AG20443 (cell line): ENCODE measurements around the gene RO60.

Source experiments
- DNase-seq: peaks from one replicate; pipeline ENCODE4 v3.0.0; 2012; ENCODE audit warnings: low spot score, mixed read lengths

The RO60 gene

GRCh38 chr1:193060938-193061337 lies 1.5 kb downstream of the RO60 start:
- DNase-seq = peak; percentile 17

- DNase-seq = no peak
These were observed 3.5 kb downstream of the RO60 start for GRCh38 chr1:193062698-193063463.

- no peak for DNase-seq
These were observed 6.5 kb downstream of the RO60 start for GRCh38 chr1:193065954-193066353.

GRCh38 chr1:193066606-193067005 lies 7.2 kb downstream of the RO60 start:
- DNase-seq = no peak

- no peak for DNase-seq
These were observed 8.6 kb downstream of the RO60 start for GRCh38 chr1:193068013-193068412.

GRCh38 chr1:193069748-193070385 lies 10.5 kb downstream of the RO60 start:
- peak; percentile 14 for DNase-seq

- DNase-seq = no peak
These were observed 11.0 kb downstream of the RO60 start for GRCh38 chr1:193070386-193070753.

- no peak for DNase-seq
These were observed 11.5 kb downstream of the RO60 start for GRCh38 chr1:193070942-193071341.

- DNase-seq = no peak
These were observed 18.6 kb downstream of the RO60 start for GRCh38 chr1:193077991-193078390.

- no peak for DNase-seq
These were observed 19.8 kb downstream of the RO60 start for GRCh38 chr1:193079187-193079586.

GRCh38 chr1:193083365-193084088 lies 24.1 kb downstream of the RO60 start:
- DNase-seq = no peak

GRCh38 chr1:193085263-193085662 lies 25.9 kb downstream of the RO60 start:
- DNase-seq = no peak

- no peak for DNase-seq
These were observed 26.9 kb downstream of the RO60 start for GRCh38 chr1:193086342-193086741.

- no peak for DNase-seq
These were observed 28.5 kb downstream of the RO60 start for GRCh38 chr1:193087893-193088292.

- no peak for DNase-seq
These were observed 31.5 kb downstream of the RO60 start for GRCh38 chr1:193090865-193091264.

- no peak for DNase-seq
These were observed 34.7 kb downstream of the RO60 start for GRCh38 chr1:193094112-193094511.

- no peak for DNase-seq
These were observed 43.2 kb downstream of the RO60 start for GRCh38 chr1:193102662-193103061.

- peak; percentile 7 for DNase-seq
These were observed 44.5 kb downstream of the RO60 start for GRCh38 chr1:193103759-193104501.

GRCh38 chr1:193104502-193104906 lies 45.1 kb downstream of the RO60 start:
- DNase-seq = peak; percentile 67

GRCh38 chr1:193104907-193105820 lies 45.8 kb downstream of the RO60 start, which contains the start of gene GLRX2:
GLRX2 (minus strand) TSS chr1:193105414; CDS start chr1:193105382, 32 bp downstream.
- DNase-seq = peak; percentile 98

- no peak for DNase-seq
These were observed 46.4 kb downstream of the RO60 start for GRCh38 chr1:193105821-193106177.
